Chondrocyte (in vitro differentiated cells): ENCODE results near the gene CABP7. TPM values are rescaled to one million over a fixed set of nuclear protein-coding genes. Genes with fewer than 3 reads are reported as not detected.

Source experiments
- DNase-seq: peaks from one replicate; pipeline ENCODE4 v3.0.0; 2021; ENCODE audit warnings: mixed read lengths, low spot score
- H3K27ac Mint-ChIP-seq: one replicate; pipeline ENCODE4 v1.8.0; 2021; ENCODE audit warnings: mild to moderate bottlenecking, moderate library complexity, mixed read lengths; ENCODE audit not compliant: unreplicated experiment
- H3K27me3 Mint-ChIP-seq: 2 replicates; pipeline ENCODE4 v1.8.0; 2021; ENCODE audit warnings: low read depth, mixed read lengths
- H3K36me3 Mint-ChIP-seq: 2 replicates; pipeline ENCODE4 v1.8.0; 2021; ENCODE audit warnings: low read depth, mixed read lengths
- H3K4me1 Mint-ChIP-seq: 2 replicates; pipeline ENCODE4 v1.8.0; 2021; ENCODE audit warnings: low read depth, mild to moderate bottlenecking, mixed read lengths
- H3K4me3 Mint-ChIP-seq: one replicate; pipeline ENCODE4 v1.8.0; 2021; ENCODE audit warnings: mild to moderate bottlenecking, moderate library complexity, mixed read lengths; ENCODE audit not compliant: unreplicated experiment
- H3K9me3 Mint-ChIP-seq: 2 replicates; pipeline ENCODE4 v1.8.0; 2021; ENCODE audit warnings: low read depth, mixed read lengths
- total RNA-seq: library from RNA; stranded (reverse); gene quantifications from 3 replicates; pipeline ENCODE4 v1.2.1, GENCODE V29; 2021
- TF ChIP-seq, protein P1 (sequence below): fragments of 200-600 bp; sonication (generic); IDR thresholded peaks from 2 replicates; pipeline ENCODE4 v1.5.0; 2021; ENCODE audit warnings: antibody characterized with exemption, mild to moderate bottlenecking, moderate library complexity

Gene CABP7
- total RNA-seq, 1 donor from 2014 or later: not detected

DNA sequence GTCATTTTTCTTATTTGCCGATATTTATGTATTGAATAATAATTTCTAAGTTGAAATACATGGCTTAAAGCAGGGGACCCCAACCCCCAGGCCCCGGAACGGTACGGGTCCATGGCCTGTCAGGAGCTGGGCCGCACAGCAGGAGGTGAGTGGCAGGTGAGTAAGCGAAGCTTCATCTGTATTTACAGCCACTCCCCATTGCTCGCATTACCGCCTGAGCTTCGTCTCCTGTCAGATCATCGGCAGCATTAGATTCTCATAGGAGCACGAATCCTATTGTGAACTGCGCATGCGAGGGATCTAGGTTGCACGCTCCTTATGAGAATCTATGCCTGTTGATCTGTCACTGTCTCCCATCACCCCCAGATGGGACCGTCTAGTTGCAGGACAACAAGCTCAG is 42.5 kb downstream of the CABP7 start:
- no peak overlapping the region for H3K4me3 Mint-ChIP-seq
- peaks cover 18% of the 10 kb centered on the region for H3K4me1 Mint-ChIP-seq
- peaks cover under 1% of the 10 kb centered on the region for H3K36me3 Mint-ChIP-seq
- TF ChIP-seq, protein P1, sequence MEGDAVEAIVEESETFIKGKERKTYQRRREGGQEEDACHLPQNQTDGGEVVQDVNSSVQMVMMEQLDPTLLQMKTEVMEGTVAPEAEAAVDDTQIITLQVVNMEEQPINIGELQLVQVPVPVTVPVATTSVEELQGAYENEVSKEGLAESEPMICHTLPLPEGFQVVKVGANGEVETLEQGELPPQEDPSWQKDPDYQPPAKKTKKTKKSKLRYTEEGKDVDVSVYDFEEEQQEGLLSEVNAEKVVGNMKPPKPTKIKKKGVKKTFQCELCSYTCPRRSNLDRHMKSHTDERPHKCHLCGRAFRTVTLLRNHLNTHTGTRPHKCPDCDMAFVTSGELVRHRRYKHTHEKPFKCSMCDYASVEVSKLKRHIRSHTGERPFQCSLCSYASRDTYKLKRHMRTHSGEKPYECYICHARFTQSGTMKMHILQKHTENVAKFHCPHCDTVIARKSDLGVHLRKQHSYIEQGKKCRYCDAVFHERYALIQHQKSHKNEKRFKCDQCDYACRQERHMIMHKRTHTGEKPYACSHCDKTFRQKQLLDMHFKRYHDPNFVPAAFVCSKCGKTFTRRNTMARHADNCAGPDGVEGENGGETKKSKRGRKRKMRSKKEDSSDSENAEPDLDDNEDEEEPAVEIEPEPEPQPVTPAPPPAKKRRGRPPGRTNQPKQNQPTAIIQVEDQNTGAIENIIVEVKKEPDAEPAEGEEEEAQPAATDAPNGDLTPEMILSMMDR: no peak
- no peak for DNase-seq
- H3K27ac Mint-ChIP-seq: no peak overlapping the region
- H3K9me3 Mint-ChIP-seq: no peaks in the 10 kb centered on the region
- no peaks in the 10 kb centered on the region for H3K27me3 Mint-ChIP-seq

DNA sequence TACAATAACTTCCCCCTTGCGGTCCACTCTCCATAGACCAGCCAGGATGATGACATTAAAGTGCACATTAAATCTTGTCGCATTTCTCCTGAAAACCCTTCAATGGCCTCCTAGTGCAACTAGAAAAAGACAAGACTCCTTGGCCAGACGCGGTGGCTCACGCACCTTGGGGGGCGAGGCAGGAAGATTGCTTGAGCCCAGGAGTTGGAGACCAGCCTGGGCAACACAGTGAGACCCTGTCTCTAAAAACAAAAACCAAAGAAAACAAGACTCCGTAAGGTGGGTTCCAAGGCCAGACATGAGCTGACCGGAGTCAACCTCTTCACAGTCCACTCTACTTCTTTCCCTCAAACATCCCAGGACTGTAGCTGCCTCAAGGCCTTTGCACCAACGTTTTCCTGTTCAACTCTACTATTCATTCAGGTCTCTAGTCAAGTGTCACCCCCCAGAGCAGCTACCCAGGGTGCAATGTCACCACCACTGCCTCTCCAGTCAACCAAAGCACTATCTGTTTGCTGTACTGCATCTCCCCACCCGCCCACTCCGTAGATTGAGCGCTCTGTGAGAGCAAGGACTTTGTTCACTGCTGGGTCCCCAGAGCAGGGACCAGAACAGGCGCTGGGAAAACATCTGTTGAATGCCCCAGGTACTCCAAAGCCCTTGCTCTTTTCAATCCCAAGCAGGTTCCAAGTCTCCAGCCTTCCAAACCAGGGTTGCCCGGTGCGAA is 46.3 kb downstream of the CABP7 start:
- Mint-ChIP-seq H3K27me3 (no peaks in the 10 kb centered on the region), H3K27ac (peak overlapping the region; percentile 94), H3K4me1 (peaks cover 19% of the 10 kb centered on the region), H3K36me3 (peaks cover 2% of the 10 kb centered on the region), H3K9me3 (no peaks in the 10 kb centered on the region), H3K4me3 (peak overlapping the region; percentile 100)
- TF ChIP-seq, protein P1: no peak
- no peak for DNase-seq

DNA sequence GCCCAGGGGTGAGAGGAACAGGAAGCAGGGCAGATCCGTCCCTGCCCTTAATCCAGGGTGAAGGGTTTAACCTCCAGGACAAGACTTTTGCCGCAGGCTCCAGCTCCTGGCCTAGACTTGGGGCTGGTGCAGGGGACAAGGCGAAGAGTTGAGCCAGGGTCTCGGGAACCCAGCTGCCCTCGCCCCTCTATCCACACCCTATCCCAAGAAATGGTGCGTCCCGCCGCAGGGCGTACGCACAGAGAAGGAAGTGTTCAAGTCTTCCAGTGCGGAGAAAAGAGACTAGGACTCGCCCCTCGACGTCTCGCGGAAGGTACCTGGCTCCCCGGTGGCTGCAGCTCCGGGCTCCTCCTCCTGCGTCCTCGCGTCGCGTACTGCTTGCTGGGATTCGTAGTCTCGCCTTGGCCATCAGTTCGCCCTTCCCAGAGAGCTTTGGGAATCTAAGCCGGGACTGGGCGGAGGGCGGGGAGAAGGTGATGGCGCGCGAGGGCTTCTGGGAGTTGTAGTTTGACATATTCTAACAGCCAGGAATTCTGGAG is 46.9 kb downstream of the CABP7 start, which contains the start of gene ZMAT5:
Gene ZMAT5 (minus strand): TSS at position 376 of the 539 bp plus-strand sequence. CDS start 18,463 bp downstream, outside the sequence.
- H3K27me3 Mint-ChIP-seq: no peaks in the 10 kb centered on the region
- TF ChIP-seq, protein P1: no peak

DNA sequence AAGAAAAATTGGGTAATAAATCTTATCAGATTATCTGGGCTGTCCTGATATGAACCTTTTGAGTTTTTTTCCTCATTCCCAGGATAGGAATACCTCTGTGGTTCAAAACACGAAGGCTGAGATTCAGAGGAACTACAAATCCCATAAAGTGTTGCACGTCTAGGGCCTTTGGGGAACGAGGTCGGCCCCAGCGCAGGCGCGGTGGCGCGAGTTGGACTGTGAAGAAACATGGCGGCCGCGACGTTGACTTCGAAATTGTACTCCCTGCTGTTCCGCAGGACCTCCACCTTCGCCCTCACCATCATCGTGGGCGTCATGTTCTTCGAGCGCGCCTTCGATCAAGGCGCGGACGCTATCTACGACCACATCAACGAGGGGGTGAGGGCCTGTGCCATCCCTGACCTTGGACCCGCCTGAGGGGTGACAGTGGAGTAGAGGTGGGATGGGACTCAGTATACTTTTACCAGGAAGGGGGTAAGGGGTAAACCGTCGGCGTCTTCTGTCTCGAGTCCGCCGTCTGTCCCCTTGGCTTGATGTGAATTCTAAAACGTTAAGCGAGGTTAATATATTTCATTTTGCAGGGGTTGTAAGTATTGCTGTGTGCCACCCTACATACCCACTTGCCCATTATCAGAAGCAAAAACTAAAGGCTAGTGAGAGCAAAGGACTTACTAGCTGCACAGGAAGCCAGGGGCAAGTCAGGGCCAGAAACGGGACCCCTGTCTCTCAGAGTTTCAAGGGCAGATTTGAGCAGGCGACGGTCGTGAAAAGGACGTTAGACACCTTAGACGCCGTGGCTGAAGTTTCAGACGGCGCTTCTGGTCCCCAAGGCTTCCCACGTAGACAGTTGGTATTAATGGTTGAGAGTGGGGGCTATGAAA is 47.6 kb downstream of the CABP7 start, which contains the start of gene UQCR10:
Gene UQCR10 (plus strand): TSS at position 199 of the 881 bp plus-strand sequence. CDS start 30 bp downstream, at position 229.
- Mint-ChIP-seq H3K4me1 (peaks cover 22% of the 10 kb centered on the region), H3K4me3 (peak within 1 kb of the TSS; percentile 100), H3K9me3 (no peaks in the 10 kb centered on the region), H3K36me3 (peaks cover 2% of the 10 kb centered on the region), H3K27ac (peak within 1 kb of the TSS; percentile 94), H3K27me3 (no peaks in the 10 kb centered on the region)
- peak; percentile 97 for DNase-seq
- TF ChIP-seq, protein P1: no peak

More for the DNA sequence above, 46.9 kb downstream of the CABP7 start, which contains the start of gene ZMAT5:
- no peaks in the 10 kb centered on the region for H3K9me3 Mint-ChIP-seq
- peak within 1 kb of the TSS; percentile 100 for H3K4me3 Mint-ChIP-seq
- DNase-seq: peak; percentile 96
- peaks cover 19% of the 10 kb centered on the region for H3K4me1 Mint-ChIP-seq
- peaks cover 2% of the 10 kb centered on the region for H3K36me3 Mint-ChIP-seq
- H3K27ac Mint-ChIP-seq: peak within 1 kb of the TSS; percentile 94
